Epidermal melanocyte (primary cell): ENCODE data around the gene TUBB2A.

Source experiments
- DNase-seq: peaks from one replicate; pipeline ENCODE4 v3.0.0; 2011; ENCODE audit warnings: low spot score; ENCODE audit not compliant: insufficient read length

TUBB2A gene

DNA sequence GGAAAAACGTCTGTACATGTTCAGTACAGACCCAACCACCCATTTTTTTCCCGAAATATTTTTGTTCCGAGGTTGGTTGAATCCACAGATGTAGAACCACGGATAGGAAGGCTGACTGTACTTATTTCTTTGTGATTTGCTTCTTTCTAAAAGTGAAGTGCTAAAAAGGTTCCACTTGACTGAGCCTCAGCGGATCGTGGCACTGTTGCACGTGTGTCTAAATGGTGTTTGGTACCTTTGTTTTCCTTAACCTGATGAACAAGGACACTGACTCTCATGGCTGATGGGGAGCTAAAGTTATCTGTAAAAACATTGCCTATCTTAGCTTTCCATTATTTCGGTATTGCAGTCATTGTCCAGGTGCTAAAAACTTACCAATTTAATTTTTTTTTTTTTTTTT is 32.7 kb downstream of the TUBB2A start:
- DNase-seq = no peak

DNA sequence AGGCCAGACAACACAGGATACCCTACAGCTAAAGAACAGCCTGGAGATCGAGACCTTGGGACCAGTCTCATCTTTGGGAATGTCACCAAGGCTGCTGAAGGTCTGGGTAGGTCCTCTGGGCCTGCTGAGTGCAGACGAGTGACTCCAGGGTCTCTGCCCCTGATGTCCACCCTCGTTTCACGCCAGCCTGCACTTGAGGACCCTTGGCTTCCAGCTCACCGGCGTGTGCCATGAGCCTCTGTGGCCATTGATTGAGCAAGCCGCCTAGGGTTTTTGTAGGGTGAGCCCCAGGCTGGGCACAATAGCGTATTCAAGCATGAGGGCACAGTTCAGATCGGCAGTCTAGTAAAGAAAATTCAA is 34.5 kb downstream of the TUBB2A start:
- no peak for DNase-seq

DNA sequence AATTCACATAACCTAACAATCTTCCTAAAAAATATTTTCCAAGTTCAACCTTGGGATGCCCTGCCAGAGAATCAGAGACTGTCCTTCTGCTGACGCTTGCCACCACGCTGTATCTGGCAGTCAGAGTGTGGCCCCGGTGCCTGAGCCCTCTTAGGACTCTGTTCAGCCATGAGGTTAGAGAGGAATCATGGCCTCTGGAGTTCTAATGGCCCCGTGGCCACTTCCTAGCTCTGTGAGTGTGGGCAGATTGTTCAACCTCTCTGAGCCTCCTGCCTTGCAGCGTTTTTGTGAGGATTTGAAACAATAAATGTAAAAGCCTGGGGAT is 36.6 kb downstream of the TUBB2A start:
- DNase-seq = no peak

DNA sequence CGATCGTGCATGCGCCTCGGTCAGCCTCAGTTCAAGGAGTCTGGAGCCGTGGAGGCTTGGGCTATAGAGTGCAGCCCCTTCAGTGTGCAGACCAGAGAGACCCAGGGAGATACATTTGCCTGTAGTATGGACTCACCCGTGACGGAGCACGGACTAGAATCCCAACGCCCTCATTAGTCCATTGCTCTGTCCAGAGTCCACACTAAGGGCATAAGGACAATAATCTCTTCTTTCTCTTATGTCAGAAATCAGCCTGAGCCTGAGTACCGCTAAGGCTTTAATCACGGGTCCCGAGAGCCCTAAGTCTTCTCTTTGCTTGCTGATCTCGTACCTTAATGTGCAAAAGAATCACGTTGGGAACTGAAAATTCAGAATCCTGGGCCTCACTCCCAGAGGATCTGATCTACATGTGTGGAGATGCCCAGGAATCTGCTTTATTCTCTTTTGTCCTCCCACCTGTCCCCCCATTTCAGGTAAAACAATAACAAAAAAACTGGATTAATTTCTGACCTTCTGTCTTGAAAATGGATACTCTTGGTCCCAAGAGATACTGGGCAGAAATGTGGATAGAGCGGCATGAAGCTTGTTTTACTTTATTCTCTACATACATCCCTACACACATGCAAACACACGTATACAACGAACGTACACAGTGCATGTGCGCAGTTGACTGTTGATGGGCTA is 38.2 kb downstream of the TUBB2A start:
- DNase-seq = no peak

DNA sequence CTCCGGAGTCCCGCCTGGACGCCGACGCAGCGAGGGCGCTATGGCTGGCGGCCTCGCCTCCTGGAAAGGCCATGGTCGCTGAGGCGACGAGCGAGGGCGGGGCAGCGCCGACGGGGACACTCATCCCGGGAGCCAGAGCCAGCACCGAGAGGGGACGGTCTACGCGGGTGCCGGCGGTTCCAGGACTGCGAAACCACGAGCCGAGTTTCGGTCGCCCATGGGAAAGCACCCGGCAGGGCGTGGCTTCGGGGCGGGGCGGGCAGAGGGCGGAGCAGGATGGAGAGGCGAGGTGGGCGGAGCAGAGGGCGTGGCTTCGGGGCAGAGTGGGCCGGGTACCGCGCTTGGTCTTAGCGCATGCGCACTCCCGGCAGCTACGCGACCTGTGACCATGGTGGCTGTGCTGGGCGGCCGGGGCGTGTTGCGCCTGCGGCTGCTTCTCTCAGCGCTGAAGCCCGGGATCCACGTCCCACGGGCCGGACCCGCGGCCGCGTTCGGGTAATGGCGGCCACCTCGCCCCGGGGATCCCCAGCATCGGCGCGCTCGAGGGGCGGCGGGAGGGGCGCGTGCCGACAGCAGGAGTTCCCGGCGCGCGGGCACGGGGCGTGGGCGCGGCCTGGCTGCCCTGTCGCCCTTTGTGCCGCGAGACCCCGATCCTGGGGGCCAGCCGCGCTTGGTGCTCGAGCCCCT is 38.8 kb downstream of the TUBB2A start, which contains the start of gene BPHL:
BPHL (plus strand) TSS at position 359 of the 687 bp plus-strand sequence; CDS start at position 389, 30 bp downstream.
- peak; percentile 87 for DNase-seq

DNA sequence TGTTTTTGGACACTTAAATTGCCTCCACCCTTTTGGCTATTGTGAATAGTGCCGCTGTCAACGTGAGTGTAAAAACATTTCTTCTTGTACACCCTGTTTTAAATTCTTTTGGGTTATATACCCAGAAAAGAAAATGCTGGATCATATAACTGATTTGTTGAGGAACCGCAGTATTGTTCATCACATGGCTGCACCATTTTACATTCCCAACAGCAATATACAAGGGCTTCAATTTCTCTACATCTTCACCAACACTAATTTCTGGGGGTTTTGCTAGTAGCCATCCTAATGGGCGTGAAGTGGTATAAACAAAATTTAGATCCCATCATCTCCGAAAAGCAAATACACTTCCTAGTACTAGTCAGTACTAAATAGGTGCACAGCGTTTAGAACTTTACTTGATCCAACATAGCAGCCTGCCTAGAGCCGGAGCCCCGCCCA is 39.4 kb downstream of the TUBB2A start:
- no peak for DNase-seq

GRCh38 chr6:3114377-3114776 is 43.0 kb downstream of the TUBB2A start:
- DNase-seq = no peak

- no peak for DNase-seq
These were observed 47.6 kb downstream of the TUBB2A start for GRCh38 chr6:3109761-3110160.

GRCh38 chr6:3108746-3109414 is 48.5 kb downstream of the TUBB2A start:
- DNase-seq = no peak
